NT2/D1 (cell line): ENCODE data around the gene GRHL3.

Experiments used
- DNase-seq: peaks from one replicate; pipeline ENCODE4 v3.0.0-alpha.2; 2011; ENCODE audit warnings: low read depth, low spot score
- H3K27me3 ChIP-seq: 2 replicates; pipeline ENCODE4 v1.6.0; 2011; ENCODE audit warnings: mild to moderate bottlenecking; ENCODE audit not compliant: insufficient read length, insufficient read depth
- H3K36me3 ChIP-seq: 2 replicates; pipeline ENCODE4 v1.6.1; 2011; ENCODE audit warnings: mild to moderate bottlenecking, low read length, mixed read lengths; ENCODE audit not compliant: insufficient read depth, insufficient read length
- H3K4me1 ChIP-seq: 2 replicates; pipeline ENCODE4 v1.5.1; 2011; ENCODE audit not compliant: insufficient read depth, insufficient read length
- H3K4me3 ChIP-seq: 2 replicates; pipeline ENCODE4 v1.5.1; 2011; ENCODE audit warnings: low read depth; ENCODE audit not compliant: insufficient read length
- H3K9ac ChIP-seq: 2 replicates; pipeline ENCODE4 v1.6.0; 2011; ENCODE audit warnings: low read depth; ENCODE audit not compliant: insufficient read length
- H3K9me3 ChIP-seq: 2 replicates; pipeline ENCODE4 v1.5.1; 2011; ENCODE audit warnings: mild to moderate bottlenecking, low read length; ENCODE audit not compliant: insufficient read depth
- SUZ12 ChIP-seq: IDR thresholded peaks from 2 replicates; pipeline ENCODE4 v1.6.1; 2011; ENCODE audit not compliant: insufficient read length, insufficient read depth; ENCODE audit errors: extremely low read depth
- YY1 ChIP-seq: IDR thresholded peaks from 2 replicates; pipeline ENCODE4 v1.6.1; 2011; ENCODE audit not compliant: insufficient read length, insufficient read depth
- ZNF274 ChIP-seq: IDR thresholded peaks from 2 replicates; pipeline ENCODE4 v1.6.1; 2011; ENCODE audit warnings: mild to moderate bottlenecking, low read depth, low read length

The GRHL3 gene

DNA sequence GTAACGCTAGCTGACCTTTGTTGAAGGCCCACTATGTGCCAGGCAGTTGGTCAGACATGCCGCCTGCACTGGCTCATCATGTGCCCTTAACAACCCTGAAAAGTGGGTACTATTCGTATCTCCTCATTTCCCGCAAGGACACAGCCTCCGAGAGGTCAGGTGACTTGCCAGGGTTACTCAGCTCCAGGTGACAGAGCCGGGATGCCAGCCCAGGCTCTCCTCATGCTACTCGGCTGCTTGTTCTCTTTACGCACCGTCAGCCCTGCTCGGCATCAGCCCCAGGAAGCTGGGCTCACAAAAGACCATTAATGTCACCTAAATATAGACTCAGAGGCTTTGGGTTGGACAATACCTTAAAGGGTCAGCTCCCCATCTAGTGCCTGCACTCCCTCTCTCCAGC lies 29.0 kb downstream of the GRHL3 start:
- H3K4me1 ChIP-seq, result peaks cover 4% of the 10 kb centered on the region
- no peak overlapping the region for H3K9ac ChIP-seq
- no peak overlapping the region for H3K4me3 ChIP-seq
- TF ChIP-seq ZNF274 (no peak), YY1 (no peak), SUZ12 (no peak)
- DNase-seq, result no peak
- no peaks in the 10 kb centered on the region for H3K9me3 ChIP-seq
- no peaks in the 10 kb centered on the region for H3K27me3 ChIP-seq
- peaks cover 88% of the 10 kb centered on the region for H3K36me3 ChIP-seq

GRCh38 chr1:24349891-24350290 lies 30.7 kb downstream of the GRHL3 start:
- H3K27me3 ChIP-seq, result no peaks in the 10 kb centered on the region
- no peak for TF ChIP-seq SUZ12
- TF ChIP-seq YY1, result no peak
- TF ChIP-seq ZNF274, result no peak
- peaks cover 4% of the 10 kb centered on the region for H3K4me1 ChIP-seq
- H3K36me3 ChIP-seq, result peaks cover 87% of the 10 kb centered on the region
- no peak overlapping the region for H3K9ac ChIP-seq
- DNase-seq, result no peak
- no peaks in the 10 kb centered on the region for H3K9me3 ChIP-seq
- no peak overlapping the region for H3K4me3 ChIP-seq

DNA sequence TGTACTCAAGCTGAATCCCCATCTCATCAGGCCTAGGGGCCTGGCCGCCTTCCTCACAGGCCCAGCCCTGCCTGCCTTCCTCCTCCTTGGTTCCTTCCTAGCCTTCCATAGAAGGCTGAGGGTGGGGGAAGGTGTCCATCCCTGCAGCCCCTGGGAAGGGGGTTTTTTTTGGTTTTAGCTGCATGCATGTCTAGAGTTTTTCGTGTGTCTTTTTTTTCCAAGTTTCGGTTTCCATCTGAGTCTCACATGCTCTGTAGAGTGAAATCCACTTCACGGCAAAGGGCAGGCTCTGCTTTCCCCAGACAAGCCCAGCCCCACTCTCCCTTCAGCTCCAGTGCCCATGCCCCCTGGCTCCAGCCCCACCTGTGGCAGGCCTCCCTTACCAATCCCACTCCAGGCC lies 32.1 kb downstream of the GRHL3 start:
- DNase-seq, result no peak
- H3K9me3 ChIP-seq, result no peaks in the 10 kb centered on the region
- TF ChIP-seq SUZ12 (no peak), YY1 (no peak), ZNF274 (no peak)
- H3K9ac ChIP-seq, result no peak overlapping the region
- peaks cover 4% of the 10 kb centered on the region for H3K4me1 ChIP-seq
- no peak overlapping the region for H3K4me3 ChIP-seq
- H3K36me3 ChIP-seq, result peaks cover 82% of the 10 kb centered on the region
- no peaks in the 10 kb centered on the region for H3K27me3 ChIP-seq

- Histone ChIP-seq H3K4me1 (peaks cover 5% of the 10 kb centered on the region), H3K9me3 (no peaks in the 10 kb centered on the region), H3K27me3 (no peaks in the 10 kb centered on the region), H3K9ac (no peak overlapping the region), H3K36me3 (peaks cover 81% of the 10 kb centered on the region), H3K4me3 (no peak overlapping the region)
- TF ChIP-seq ZNF274, result no peak
- no peak for TF ChIP-seq YY1
- no peak for TF ChIP-seq SUZ12
- no peak for DNase-seq
Observed at GRCh38 chr1:24351918-24352627, 32.9 kb downstream of the GRHL3 start.

DNA sequence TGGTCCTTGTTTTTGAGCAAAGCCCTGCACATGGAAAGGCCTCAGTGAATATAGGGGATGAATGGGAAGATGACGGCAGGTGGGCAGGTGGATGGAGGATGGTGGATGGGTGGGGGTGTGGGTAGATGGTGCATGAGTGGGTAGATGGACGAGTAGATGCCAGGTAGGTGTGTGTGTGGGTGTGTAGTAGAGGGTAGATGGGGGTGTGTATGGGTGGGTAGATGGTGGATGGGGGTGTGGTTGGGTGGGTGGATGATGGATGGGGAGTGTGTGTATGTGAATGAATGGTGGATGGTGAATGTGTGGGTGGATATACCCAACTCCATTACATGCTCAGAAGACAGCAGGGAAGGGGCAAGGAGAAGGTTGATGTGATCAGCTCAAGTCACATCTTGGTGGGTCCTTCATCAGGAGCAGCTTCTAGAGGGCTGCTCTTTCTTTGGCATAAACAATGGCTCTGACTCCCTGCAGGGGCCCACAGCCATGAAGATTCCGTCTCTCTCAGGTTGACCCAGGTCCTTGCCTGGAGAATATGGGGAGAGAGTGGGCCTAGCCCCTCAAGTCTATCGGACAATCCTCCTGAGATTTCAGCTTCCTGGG lies 34.2 kb downstream of the GRHL3 start:
- no peak for DNase-seq
- Histone ChIP-seq H3K9me3 (no peaks in the 10 kb centered on the region), H3K27me3 (no peaks in the 10 kb centered on the region), H3K9ac (no peak overlapping the region), H3K4me1 (peaks cover 7% of the 10 kb centered on the region), H3K4me3 (no peak overlapping the region), H3K36me3 (peaks cover 81% of the 10 kb centered on the region)
- TF ChIP-seq SUZ12 (no peak), ZNF274 (no peak), YY1 (no peak)

DNA sequence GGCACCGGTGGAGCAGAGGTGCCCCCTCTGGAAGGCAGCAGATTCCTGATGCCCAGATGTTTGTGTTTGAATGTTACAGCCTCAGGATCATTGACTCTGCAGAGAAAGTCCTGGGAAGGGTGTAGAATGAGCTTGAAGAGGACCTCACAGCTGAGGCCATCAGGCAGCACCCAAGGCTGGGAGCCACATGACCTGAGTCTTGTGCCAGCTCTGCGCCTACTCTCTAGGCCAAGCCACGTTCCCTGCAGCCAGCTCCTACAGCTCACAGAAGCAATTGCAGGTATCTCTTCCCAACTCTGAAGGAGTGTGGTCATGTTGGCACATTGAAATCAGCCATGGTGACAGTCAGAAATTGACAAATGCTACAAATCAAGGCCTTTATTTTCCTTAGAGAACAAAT lies 36.3 kb downstream of the GRHL3 start:
- DNase-seq, result no peak
- no peaks in the 10 kb centered on the region for H3K27me3 ChIP-seq
- H3K9me3 ChIP-seq, result no peaks in the 10 kb centered on the region
- H3K36me3 ChIP-seq, result peaks cover 72% of the 10 kb centered on the region
- no peak overlapping the region for H3K4me3 ChIP-seq
- no peak overlapping the region for H3K9ac ChIP-seq
- H3K4me1 ChIP-seq, result peaks cover 7% of the 10 kb centered on the region
- TF ChIP-seq SUZ12, result no peak
- TF ChIP-seq ZNF274, result no peak
- TF ChIP-seq YY1, result no peak

DNA sequence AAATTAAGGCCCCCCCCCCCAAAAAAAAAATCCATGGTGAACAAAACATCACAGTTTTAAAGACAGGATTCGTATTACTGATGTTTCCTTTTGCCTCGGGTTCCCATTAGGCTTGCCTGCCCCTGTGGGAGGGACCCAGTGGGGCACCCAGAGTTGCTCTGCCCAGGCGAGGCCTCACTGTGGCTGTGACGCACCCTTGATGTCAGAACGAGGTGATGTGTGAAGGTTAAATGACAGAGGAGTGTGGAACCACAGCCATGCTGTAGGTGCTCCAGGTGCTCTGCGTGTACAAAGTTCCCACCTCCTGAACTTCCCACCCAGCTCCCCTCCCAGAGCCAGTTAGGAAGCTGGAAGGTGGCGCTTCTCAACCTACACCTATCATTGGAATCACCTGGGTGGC lies 37.9 kb downstream of the GRHL3 start:
- H3K9ac ChIP-seq, result no peak overlapping the region
- no peak overlapping the region for H3K4me3 ChIP-seq
- no peak for DNase-seq
- H3K36me3 ChIP-seq, result peaks cover 59% of the 10 kb centered on the region
- no peak for TF ChIP-seq YY1
- TF ChIP-seq ZNF274, result no peak
- no peak for TF ChIP-seq SUZ12
- no peaks in the 10 kb centered on the region for H3K9me3 ChIP-seq
- peaks cover 7% of the 10 kb centered on the region for H3K4me1 ChIP-seq
- no peaks in the 10 kb centered on the region for H3K27me3 ChIP-seq
